Measurements from ENCODE around the gene SLC35C1. TPM values are rescaled to one million over a fixed set of nuclear protein-coding genes. Genes with fewer than 3 reads are reported as not detected.

SLC35C1 gene
- total RNA-seq, 1 experiment from 2014 or later = 8.9 TPM

- Histone ChIP-seq H3K14ac (ENCODE audit: insufficient read depth, low read length) (no peak overlapping the region), H3K9me3 (ENCODE audit: control insufficient read depth, low read depth, low read length) (no peaks in the 10 kb centered on the region), H2BK5ac (ENCODE audit: insufficient read length, low read length) (no peak overlapping the region), H4K20me1 (ENCODE audit: control insufficient read depth, insufficient read depth, insufficient read length) (no peaks in the 10 kb centered on the region), H3K9ac (ENCODE audit: extremely low read depth, insufficient read length, low read length) (no peak overlapping the region), H4K8ac (replicated peaks; ENCODE audit: insufficient read length, low read depth, low read length) (no peak overlapping the region), H3K18ac (ENCODE audit: insufficient read length, low read depth, low read length) (no peak overlapping the region), H2BK12ac (ENCODE audit: insufficient read length, low read depth, low read length) (no peak overlapping the region), H3T11ph (ENCODE audit: low read length) (no peak overlapping the region), H3K4me1 (ENCODE audit: insufficient read depth, low read length) (no peaks in the 10 kb centered on the region), H2BK20ac (ENCODE audit: low read depth, low read length, poor library complexity, severe bottlenecking) (no peak overlapping the region), H3K56ac (ENCODE audit: insufficient read length, low read depth, low read length) (no peak overlapping the region), H3K27me3 (ENCODE audit: insufficient read depth, low read length) (no peaks in the 10 kb centered on the region), H3K4ac (ENCODE audit: low read depth, low read length) (no peak overlapping the region), H2AK5ac (ENCODE audit: insufficient read length, low read length) (no peak overlapping the region), H2BK15ac (ENCODE audit: low read depth, low read length) (no peak overlapping the region), H2BK120ac (ENCODE audit: low read depth, low read length, poor library complexity, severe bottlenecking) (no peak overlapping the region), H3K27ac (ENCODE audit: insufficient read length, low read depth, low read length) (no peak overlapping the region), H4K91ac (ENCODE audit: insufficient read length, low read depth, low read length) (no peak overlapping the region), H3K23ac (ENCODE audit: insufficient read length, low read depth, low read length) (no peak overlapping the region), H3K79me1 (ENCODE audit: insufficient read depth, low read depth, low read length, poor library complexity, severe bottlenecking) (no peaks in the 10 kb centered on the region), H3K23me2 (ENCODE audit: insufficient read length, low read depth, low read length, poor library complexity, severe bottlenecking) (no peaks in the 10 kb centered on the region), H2AFZ (ENCODE audit: low read length) (no peak overlapping the region), H4K5ac (ENCODE audit: insufficient read length, low read depth, low read length) (no peak overlapping the region), H3K79me2 (ENCODE audit: insufficient read depth, low read length) (no peaks in the 10 kb centered on the region), H3K4me2 (ENCODE audit: insufficient read depth, insufficient read length, low read length) (no peak overlapping the region)
- peaks cover 43% of the 10 kb centered on the region for H3K27me3 Mint-ChIP-seq (ENCODE audit: low read depth)
- H3K36me3 Mint-ChIP-seq (ENCODE audit: insufficient read depth in 1 of 3, low read depth in 3 of 3) = no peaks in the 10 kb centered on the region
- H3K27ac Mint-ChIP-seq = no peak overlapping the region; a peak in 1 of 7 replicates
- no peak for DNase-seq
- peaks cover 6% of the 10 kb centered on the region in 2 experiments for H3K4me1 Mint-ChIP-seq
- H3K9me3 Mint-ChIP-seq = no peaks in the 10 kb centered on the region; a peak in 1 of 5 replicates
- no CpG with 5 or more reads among the region's 4 CpGs for WGBS (ENCODE audit: extremely low coverage, insufficient read length, low lambda C conversion rate)
- TF ChIP-seq CTCF (conservative IDR thresholded peaks at IDR 0.05) = no peak
- no peak overlapping the region for H3K4me3 Mint-ChIP-seq
Observed at GRCh38 chr11:45834298-45834756, 29.4 kb downstream of the SLC35C1 start.

Measured in H9 (cell line).